ENCODE data around the gene ICAM1. TPM values are rescaled to one million over a fixed set of nuclear protein-coding genes. Genes with fewer than 3 reads are reported as not detected.

The ICAM1 gene
- polyA plus RNA-seq, 2 of the 4 experiments (the other 2 are of a cell fraction) = 1.2 to 1.4 TPM

GRCh38 chr19:10295847-10296591, 25.1 kb downstream of the ICAM1 start:
- Histone ChIP-seq H3K4me1 (peaks cover 6% of the 10 kb centered on the region), H3K27ac (peak overlapping the region; percentile 47 to 50; a peak in 5 of 6 replicates), H3K4me2 (peak overlapping the region; percentile 77), H3K9me3 (no peaks in the 10 kb centered on the region), H3K4me3 (peak overlapping the region; percentile 47)
- CTCF ChIA-PET = interaction anchor here (1.4 to 1.6 kb wide), 2 partner anchors 12 to 27 kb away, joined by 3 to 5 read pairs; no protein-coding TSS in a partner anchor
- FAIRE-seq = no peak
- 79% methylated on average over 27 of the region's 58 CpGs for WGBS (ENCODE audit: missing lambda C conversion rate)
- ATAC-seq = no peak
- DNase-seq (ENCODE audit: low read depth in 1 of 2, low spot score in 1 of 2) = no peak
- POLR2A ChIA-PET = no interaction called here
- TF ChIP-seq ZSCAN20 (CRISPR knock-in tag; IDR thresholded peaks at IDR 0.05) = no peak
- TF ChIP-seq JUN (IDR thresholded peaks at IDR 0.05) = no peak
- no peak for TF ChIP-seq CBX8 (IDR thresholded peaks at IDR 0.05)
- no peak for TF ChIP-seq HEYL (CRISPR knock-in tag; IDR thresholded peaks at IDR 0.05)
- no peak for TF ChIP-seq NFE2L2 (conservative IDR thresholded peaks at IDR 0.05; ENCODE audit: low read length)
- TF ChIP-seq HDAC2 (IDR thresholded peaks at IDR 0.05) = no peak
- TF ChIP-seq EP300 (IDR thresholded peaks at IDR 0.05) = no peak
- no peak for TF ChIP-seq JUNB (IDR thresholded peaks at IDR 0.05)
- no peak for TF ChIP-seq KDM5A (IDR thresholded peaks at IDR 0.05)
- TF ChIP-seq ZC3H11A (IDR thresholded peaks at IDR 0.05) = no peak
- no peak for TF ChIP-seq CEBPB (IDR thresholded peaks at IDR 0.05)
- no peak for TF ChIP-seq NR3C1 (IDR thresholded peaks at IDR 0.05)
- TF ChIP-seq SREBF2 (IDR thresholded peaks at IDR 0.05) = no peak
- no peak for TF ChIP-seq TP53 (CRISPR knock-in tag; IDR thresholded peaks at IDR 0.05)
- no peak for TF ChIP-seq EHF (CRISPR knock-in tag; IDR thresholded peaks at IDR 0.05)
- TF ChIP-seq RFX5 (IDR thresholded peaks at IDR 0.05) = no peak
- TF ChIP-seq USF2 (IDR thresholded peaks at IDR 0.05) = no peak
- TF ChIP-seq TFCP2L1 (CRISPR knock-in tag; IDR thresholded peaks at IDR 0.05) = no peak
- TF ChIP-seq FOSL2 (IDR thresholded peaks at IDR 0.05) = no peak
- no peak for TF ChIP-seq FOSL2 (CRISPR knock-in tag; IDR thresholded peaks at IDR 0.05)

- no peak for ATAC-seq
- POLR2A ChIA-PET = no interaction called here
- Histone ChIP-seq H3K9me3 (no peaks in the 10 kb centered on the region), H3K4me2 (no peak overlapping the region), H3K27ac (no peak overlapping the region), H3K4me1 (no peaks in the 10 kb centered on the region), H3K4me3 (no peak overlapping the region)
- TF ChIP-seq PBX3 (IDR thresholded peaks at IDR 0.05) (no peak), TFCP2L1 (CRISPR knock-in tag; IDR thresholded peaks at IDR 0.05) (no peak), HDAC2 (IDR thresholded peaks at IDR 0.05) (no peak), ZSCAN20 (CRISPR knock-in tag; IDR thresholded peaks at IDR 0.05) (no peak)
- WGBS (ENCODE audit: missing lambda C conversion rate) = 55% methylated on average over 13 of the region's 14 CpGs
- DNase-seq (ENCODE audit: low read depth in 1 of 2, low spot score in 1 of 2) = no peak
- CTCF ChIA-PET = interaction anchor here (0.5 to 1.6 kb wide), 2 partner anchors 29 to 313 kb away, joined by 3 to 9 read pairs; partner anchors contain the start of gene ICAM1
- FAIRE-seq = no peak
Measured at GRCh38 chr19:10299545-10300458, 28.9 kb downstream of the ICAM1 start.

GRCh38 chr19:10305139-10305806, 34.4 kb downstream of the ICAM1 start:
- H3K4me3 ChIP-seq = no peak overlapping the region
- no peak for ATAC-seq
- CTCF ChIA-PET = interaction anchor here (0.7 to 2.0 kb wide), 5 partner anchors 12 to 86 kb away, joined by 3 to 5 read pairs (median 3); no protein-coding TSS in a partner anchor
- no peak for TF ChIP-seq CBX8 (IDR thresholded peaks at IDR 0.05)
- no peak for TF ChIP-seq NPAS2 (CRISPR knock-in tag; IDR thresholded peaks at IDR 0.05; ENCODE audit: borderline replicate concordance)
- no peak for TF ChIP-seq REST (IDR thresholded peaks at IDR 0.05)
- no peak for TF ChIP-seq GATA3 (IDR thresholded peaks at IDR 0.05; ENCODE audit: borderline replicate concordance)
- no peak for TF ChIP-seq NFE2L2 (conservative IDR thresholded peaks at IDR 0.05; ENCODE audit: low read length)
- TF ChIP-seq ELK1 (IDR thresholded peaks at IDR 0.05; ENCODE audit: low read depth, low read length) = no peak
- no peak for TF ChIP-seq CEBPB (IDR thresholded peaks at IDR 0.05)
- TF ChIP-seq HDAC2 (IDR thresholded peaks at IDR 0.05) = no peak
- no peak for TF ChIP-seq CHD4 (IDR thresholded peaks at IDR 0.05; ENCODE audit: borderline replicate concordance)
- TF ChIP-seq EHF (CRISPR knock-in tag; IDR thresholded peaks at IDR 0.05) = no peak

More at GRCh38 chr19:10305139-10305806, 34.4 kb downstream of the ICAM1 start:
- FAIRE-seq = no peak
- Histone ChIP-seq H3K4me1 (no peaks in the 10 kb centered on the region), H3K4me2 (no peak overlapping the region), H3K27ac (no peak overlapping the region), H3K9me3 (no peaks in the 10 kb centered on the region)
- no peak for DNase-seq (ENCODE audit: low read depth in 1 of 2, low spot score in 1 of 2)
- WGBS (ENCODE audit: missing lambda C conversion rate) = 89% methylated on average over 9 of the region's 17 CpGs
- POLR2A ChIA-PET = no interaction called here
